Measurements from ENCODE around the gene ITPK1.

ITPK1 gene

GRCh38 chr14:92974541-92975345, 141.0 kb downstream of the ITPK1 start:
- DNase-seq (ENCODE audit: insufficient read length, low spot score) (no peak), FAIRE-seq (no peak)
- TF ChIP-seq POLR2A (IDR thresholded peaks at IDR 0.05; ENCODE audit: low read depth, low read length), result no peak

- DNase-seq (ENCODE audit: insufficient read length, low spot score) (no peak), FAIRE-seq (no peak)
- TF ChIP-seq POLR2A (IDR thresholded peaks at IDR 0.05; ENCODE audit: low read depth, low read length), result no peak
Measured at GRCh38 chr14:92973798-92974372, 141.8 kb downstream of the ITPK1 start.

GRCh38 chr14:92973261-92973797, 142.4 kb downstream of the ITPK1 start:
- DNase-seq (ENCODE audit: insufficient read length, low spot score), result peak; percentile 50
- no peak for FAIRE-seq
- no peak for TF ChIP-seq POLR2A (IDR thresholded peaks at IDR 0.05; ENCODE audit: low read depth, low read length)

- no peak for TF ChIP-seq POLR2A (IDR thresholded peaks at IDR 0.05; ENCODE audit: low read depth, low read length)
- no peak for FAIRE-seq
- no peak for DNase-seq (ENCODE audit: insufficient read length, low spot score)
Measured at GRCh38 chr14:92971601-92972180, 144.0 kb downstream of the ITPK1 start.

- FAIRE-seq (no peak), DNase-seq (ENCODE audit: insufficient read length, low spot score) (no peak)
- no peak for TF ChIP-seq POLR2A (IDR thresholded peaks at IDR 0.05; ENCODE audit: low read depth, low read length)
Measured at GRCh38 chr14:92970271-92970670, 145.5 kb downstream of the ITPK1 start.

GRCh38 chr14:92969871-92970270, 145.9 kb downstream of the ITPK1 start:
- FAIRE-seq (no peak), DNase-seq (ENCODE audit: insufficient read length, low spot score) (no peak)
- TF ChIP-seq POLR2A (IDR thresholded peaks at IDR 0.05; ENCODE audit: low read depth, low read length), result no peak

- FAIRE-seq, result no peak
- no peak for TF ChIP-seq POLR2A (IDR thresholded peaks at IDR 0.05; ENCODE audit: low read depth, low read length)
- no peak for DNase-seq (ENCODE audit: insufficient read length, low spot score)
Measured at GRCh38 chr14:92969430-92969829, 146.3 kb downstream of the ITPK1 start.

GRCh38 chr14:92968291-92969020, 147.3 kb downstream of the ITPK1 start:
- no peak for TF ChIP-seq POLR2A (IDR thresholded peaks at IDR 0.05; ENCODE audit: low read depth, low read length)
- FAIRE-seq (no peak), DNase-seq (ENCODE audit: insufficient read length, low spot score) (no peak)

GRCh38 chr14:92967346-92967926, 148.3 kb downstream of the ITPK1 start:
- no peak for TF ChIP-seq POLR2A (IDR thresholded peaks at IDR 0.05; ENCODE audit: low read depth, low read length)
- FAIRE-seq (peak; percentile 33), DNase-seq (ENCODE audit: insufficient read length, low spot score) (no peak)

GRCh38 chr14:92965281-92965680, 150.4 kb downstream of the ITPK1 start:
- FAIRE-seq, result no peak
- no peak for DNase-seq (ENCODE audit: insufficient read length, low spot score)
- TF ChIP-seq POLR2A (IDR thresholded peaks at IDR 0.05; ENCODE audit: low read depth, low read length), result no peak

GRCh38 chr14:92964124-92965109, 151.3 kb downstream of the ITPK1 start:
- FAIRE-seq (no peak), DNase-seq (ENCODE audit: insufficient read length, low spot score) (no peak)
- no peak for TF ChIP-seq POLR2A (IDR thresholded peaks at IDR 0.05; ENCODE audit: low read depth, low read length)

- no peak for TF ChIP-seq POLR2A (IDR thresholded peaks at IDR 0.05; ENCODE audit: low read depth, low read length)
- FAIRE-seq (no peak), DNase-seq (ENCODE audit: insufficient read length, low spot score) (no peak)
Measured at GRCh38 chr14:92963301-92964123, 152.2 kb downstream of the ITPK1 start.

All from H54 (cell line).